Activated CD4-positive, alpha-beta memory T cell treated with anti-CD3 and anti-CD28 coated beads for 36 hours (primary cell): ENCODE results near the gene CADM1. TPM values are rescaled to one million over a fixed set of nuclear protein-coding genes. Genes with fewer than 3 reads are reported as not detected.

Experiments
- CTCF ChIA-PET: fragments of 350-600 bp; sonication (Branson Sonifier 250); formaldehyde crosslinking; loops from one replicate; lab custom pipeline; 2021; ENCODE audit warnings: antibody characterized with exemption, inconsistent platforms; lab: Charles Lee
- POLR2A ChIA-PET: fragments of 350-600 bp; sonication (Branson Sonifier 250); formaldehyde crosslinking; loops from one replicate; lab custom pipeline; 2021; ENCODE audit warnings: antibody characterized with exemption; lab: Charles Lee
- DNase-seq: peaks from one replicate; pipeline ENCODE4 v3.0.0-alpha.2; 2020
- H3K27ac Mint-ChIP-seq: one replicate; pipeline ENCODE4 v1.8.0; 2021; ENCODE audit warnings: mixed read lengths
- H3K27me3 Mint-ChIP-seq: one replicate; pipeline ENCODE4 v1.8.0; 2021; ENCODE audit warnings: mixed read lengths
- H3K36me3 Mint-ChIP-seq: one replicate; pipeline ENCODE4 v1.8.0; 2021; ENCODE audit warnings: mixed read lengths
- H3K4me1 Mint-ChIP-seq: one replicate; pipeline ENCODE4 v1.8.0; 2021; ENCODE audit warnings: low read depth, mixed read lengths
- H3K4me3 Mint-ChIP-seq: one replicate; pipeline ENCODE4 v1.8.0; 2021; ENCODE audit warnings: mild to moderate bottlenecking, mixed read lengths
- H3K9me3 Mint-ChIP-seq: one replicate; pipeline ENCODE4 v1.8.0; 2021; ENCODE audit warnings: mixed read lengths
- intact Hi-C: fragments of 100-400 bp; cut with micrococcal nuclease; formaldehyde crosslinking; loops from one replicate; pipeline ENCODE4 v1.15.1; 2023
- total RNA-seq, 2 experiments: library from RNA; stranded (reverse); gene quantifications; one replicate each; pipeline ENCODE4 v1.2.3, GENCODE V29; 2021

Gene CADM1
- total RNA-seq, 2 experiments from 2014 or later = 0.95 to 1.5 TPM

DNA sequence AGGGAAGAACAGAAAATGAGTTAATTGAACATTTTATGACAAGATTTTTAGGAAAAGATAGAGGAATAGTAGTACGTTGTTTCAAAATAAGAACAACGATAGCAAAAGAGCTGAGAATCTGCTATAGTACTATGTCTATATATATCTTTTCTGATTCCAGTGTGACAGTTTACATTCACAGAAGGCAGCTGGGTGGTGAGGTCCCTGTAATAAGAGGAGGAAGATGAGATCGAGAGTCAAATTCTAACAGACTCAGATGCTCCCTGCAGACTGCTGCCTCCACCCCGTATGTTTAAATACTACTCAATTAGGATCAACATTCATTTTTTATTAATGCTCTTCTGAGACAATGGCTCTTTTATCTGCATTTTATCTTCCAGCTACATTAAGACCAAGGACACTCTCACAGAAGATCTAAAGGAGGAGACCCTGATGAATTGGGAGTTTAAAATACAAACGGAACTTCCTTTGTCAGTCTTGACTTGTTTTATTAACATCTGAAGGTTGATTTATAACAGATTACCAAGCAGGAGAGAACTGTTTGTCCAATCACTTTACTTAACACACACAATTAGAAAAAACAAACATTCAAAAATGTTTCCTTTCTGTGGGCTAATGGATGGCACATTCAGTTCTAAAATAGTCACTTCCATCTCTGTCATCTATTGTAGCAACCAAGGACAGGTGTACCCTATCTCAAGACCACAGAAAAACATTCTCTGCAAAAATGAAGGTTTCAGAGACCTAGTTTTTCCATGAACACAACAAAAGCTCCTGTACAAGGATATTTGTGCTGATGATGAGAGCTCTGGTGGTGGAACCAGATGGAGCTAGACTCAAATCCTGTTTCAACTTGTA is 240.2 kb downstream of the CADM1 start:
- Mint-ChIP-seq H3K9me3 (no peaks in the 10 kb centered on the region), H3K4me3 (no peak overlapping the region), H3K36me3 (no peaks in the 10 kb centered on the region), H3K27ac (no peak overlapping the region), H3K4me1 (no peaks in the 10 kb centered on the region), H3K27me3 (no peaks in the 10 kb centered on the region)
- intact Hi-C loops = no loop called here
- POLR2A ChIA-PET = no interaction called here
- DNase-seq = no peak
- CTCF ChIA-PET = no interaction called here

DNA sequence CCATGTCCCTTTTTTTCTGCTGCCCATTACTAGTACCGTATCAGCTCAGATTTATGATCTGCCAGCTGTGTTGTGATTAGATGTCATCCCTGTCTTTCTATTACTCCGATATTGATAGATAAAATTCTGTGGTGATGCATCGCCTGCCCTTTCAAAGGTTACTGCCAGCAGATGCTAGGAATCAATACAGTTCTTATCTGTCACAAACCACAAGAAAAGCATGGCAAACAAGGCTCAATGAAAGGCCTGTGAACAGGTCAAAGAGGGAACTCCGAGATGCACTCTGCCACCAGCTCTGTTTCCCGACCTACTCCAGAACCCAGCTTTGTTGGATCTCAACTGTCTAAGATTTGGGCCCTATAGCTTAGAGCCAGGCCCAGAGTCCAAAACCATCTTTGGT is 246.0 kb downstream of the CADM1 start:
- Mint-ChIP-seq H3K27me3 (no peaks in the 10 kb centered on the region), H3K4me3 (no peak overlapping the region), H3K36me3 (no peaks in the 10 kb centered on the region), H3K27ac (no peak overlapping the region), H3K4me1 (peaks cover 6% of the 10 kb centered on the region), H3K9me3 (no peaks in the 10 kb centered on the region)
- ChIA-PET POLR2A (interaction anchor here (0.6 to 1.2 kb wide), 3 partner anchors 16 to 547 kb away, joined by 3 read pairs; no protein-coding TSS in a partner anchor), CTCF (no interaction called here)
- DNase-seq = no peak
- intact Hi-C loops = no loop called here

- H3K27me3 Mint-ChIP-seq = peaks cover 5% of the 10 kb centered on the region
- DNase-seq = no peak
- CTCF ChIA-PET = no interaction called here
- H3K36me3 Mint-ChIP-seq = no peaks in the 10 kb centered on the region
- POLR2A ChIA-PET = interaction anchor here (1.2 kb wide), 1 partner anchor 16 kb away, joined by 3 read pairs; no protein-coding TSS in a partner anchor
- no peak overlapping the region for H3K4me3 Mint-ChIP-seq
- H3K4me1 Mint-ChIP-seq = peaks cover 6% of the 10 kb centered on the region
- H3K27ac Mint-ChIP-seq = no peak overlapping the region
- intact Hi-C loops = no loop called here
- no peaks in the 10 kb centered on the region for H3K9me3 Mint-ChIP-seq
These were observed 246.5 kb downstream of the CADM1 start for GRCh38 chr11:115257678-115258077.

GRCh38 chr11:115257270-115257669 is 246.9 kb downstream of the CADM1 start:
- peaks cover 6% of the 10 kb centered on the region for H3K4me1 Mint-ChIP-seq
- intact Hi-C loops = no loop called here
- DNase-seq = no peak
- POLR2A ChIA-PET = no interaction called here
- peaks cover 5% of the 10 kb centered on the region for H3K27me3 Mint-ChIP-seq
- H3K9me3 Mint-ChIP-seq = no peaks in the 10 kb centered on the region
- CTCF ChIA-PET = no interaction called here
- no peak overlapping the region for H3K27ac Mint-ChIP-seq
- no peak overlapping the region for H3K4me3 Mint-ChIP-seq
- H3K36me3 Mint-ChIP-seq = no peaks in the 10 kb centered on the region

DNA sequence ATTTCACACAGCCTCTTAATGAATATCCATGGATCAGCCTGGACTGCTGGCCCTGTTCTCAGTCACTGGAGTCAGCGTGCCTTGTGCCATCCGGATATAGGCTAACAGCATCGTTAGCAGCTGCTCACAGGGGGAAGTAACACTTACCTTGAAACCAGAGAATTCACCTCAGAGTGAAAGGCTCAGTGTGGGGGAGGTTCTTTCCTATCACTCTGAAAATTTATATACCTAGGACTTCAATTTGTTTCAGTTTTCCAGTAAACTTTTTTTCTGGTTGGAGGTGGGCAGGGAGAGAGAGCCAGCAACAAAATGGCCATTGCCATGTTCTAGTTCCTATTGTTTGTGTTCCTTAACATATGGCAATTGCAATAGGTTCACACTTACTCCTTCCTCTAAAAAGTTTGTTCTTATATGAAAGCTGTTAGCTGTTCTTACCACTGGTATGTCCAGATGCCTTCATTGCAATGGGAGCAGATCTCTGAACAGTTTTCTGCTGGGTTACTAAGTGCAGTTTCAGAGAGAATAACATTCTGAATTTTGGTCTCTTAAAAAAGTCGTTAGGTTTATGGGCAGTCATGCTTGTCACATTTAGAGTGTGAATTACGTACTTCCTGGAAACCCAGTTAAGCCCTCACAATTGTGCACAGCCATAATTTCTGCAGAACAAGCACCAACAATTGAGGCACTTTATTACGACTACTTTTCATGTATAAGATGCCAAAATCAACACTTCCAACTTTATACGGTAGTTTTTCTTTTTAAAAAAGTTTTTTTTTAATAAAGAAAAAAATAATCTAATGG is 247.6 kb downstream of the CADM1 start:
- no peaks in the 10 kb centered on the region for H3K36me3 Mint-ChIP-seq
- no peak overlapping the region for H3K4me3 Mint-ChIP-seq
- intact Hi-C loops = no loop called here
- no peak for DNase-seq
- peaks cover 7% of the 10 kb centered on the region for H3K27me3 Mint-ChIP-seq
- H3K9me3 Mint-ChIP-seq = no peaks in the 10 kb centered on the region
- no peak overlapping the region for H3K27ac Mint-ChIP-seq
- CTCF ChIA-PET = no interaction called here
- POLR2A ChIA-PET = interaction anchor here (1.3 kb wide), 1 partner anchor 66 kb away, joined by 3 read pairs; no protein-coding TSS in a partner anchor
- H3K4me1 Mint-ChIP-seq = peaks cover 6% of the 10 kb centered on the region

DNA sequence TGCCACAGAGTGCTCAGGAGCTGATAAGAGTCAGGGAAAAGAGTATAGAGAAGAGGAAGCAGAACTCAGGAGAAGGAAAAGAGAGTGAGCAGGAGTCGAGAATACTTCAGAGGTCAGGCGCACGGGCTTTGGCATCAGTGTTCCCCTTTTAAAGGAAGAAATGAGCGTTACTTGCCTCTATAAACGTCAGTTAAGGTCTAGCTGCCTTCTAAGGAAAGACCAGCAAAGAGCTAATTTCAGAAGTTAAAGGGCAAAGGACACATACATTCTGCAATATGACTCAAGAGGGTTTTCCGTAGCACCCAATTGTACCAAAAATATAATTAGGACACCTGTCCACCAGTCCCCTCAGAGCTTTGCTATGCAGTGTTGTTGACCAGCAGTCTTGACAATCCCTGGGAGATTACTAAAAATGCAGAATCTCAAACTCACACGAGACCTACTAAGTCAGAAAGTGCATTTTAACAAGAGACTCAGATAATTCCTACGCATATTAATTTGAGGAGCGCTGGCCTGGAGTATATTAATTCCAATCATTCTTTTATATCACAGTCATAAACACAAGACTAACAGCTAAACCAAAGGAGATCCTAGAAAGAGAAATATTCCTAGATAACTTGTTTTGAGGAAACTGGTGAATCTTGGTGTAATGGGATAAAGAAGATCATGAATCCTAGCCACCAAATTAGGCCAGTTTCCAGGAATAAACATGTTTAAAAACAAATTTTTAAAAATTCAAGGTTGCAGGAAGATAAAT is 249.0 kb downstream of the CADM1 start:
- intact Hi-C loops = no loop called here
- H3K36me3 Mint-ChIP-seq = no peaks in the 10 kb centered on the region
- H3K27ac Mint-ChIP-seq = no peak overlapping the region
- no peak overlapping the region for H3K4me3 Mint-ChIP-seq
- H3K4me1 Mint-ChIP-seq = peaks cover 6% of the 10 kb centered on the region
- POLR2A ChIA-PET = interaction anchor here (1.3 kb wide), 1 partner anchor 68 kb away, joined by 3 read pairs; no protein-coding TSS in a partner anchor
- peaks cover 7% of the 10 kb centered on the region for H3K27me3 Mint-ChIP-seq
- CTCF ChIA-PET = no interaction called here
- no peaks in the 10 kb centered on the region for H3K9me3 Mint-ChIP-seq
- no peak for DNase-seq

DNA sequence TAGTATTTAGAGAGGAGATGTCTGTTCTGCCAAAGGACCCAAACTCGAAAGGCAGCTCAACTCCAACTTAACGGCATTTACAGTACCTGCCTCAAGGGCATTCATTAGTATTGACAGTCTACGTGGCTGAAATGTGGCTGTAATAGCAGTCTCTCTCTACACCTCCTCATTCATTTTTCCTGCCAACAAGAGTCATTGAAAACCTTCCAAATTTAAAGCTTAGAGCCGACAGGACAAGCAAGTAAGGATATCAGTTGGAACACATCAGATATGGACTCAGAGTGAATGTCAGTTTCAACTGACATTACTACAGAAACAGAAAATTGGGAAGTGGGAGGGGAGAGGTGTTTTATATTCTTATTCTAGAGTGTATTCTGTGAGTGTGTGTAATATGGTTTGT is 253.1 kb downstream of the CADM1 start:
- Mint-ChIP-seq H3K27me3 (peaks cover 7% of the 10 kb centered on the region), H3K4me3 (no peak overlapping the region), H3K9me3 (no peaks in the 10 kb centered on the region), H3K27ac (no peak overlapping the region), H3K4me1 (peaks cover 1% of the 10 kb centered on the region), H3K36me3 (no peaks in the 10 kb centered on the region)
- DNase-seq = no peak
- ChIA-PET CTCF (interaction anchor here (0.6 kb wide), 1 partner anchor 552 kb away, joined by 3 read pairs; no protein-coding TSS in a partner anchor), POLR2A (no interaction called here)
- intact Hi-C loops = no loop called here

GRCh38 chr11:115249061-115249578 is 255.1 kb downstream of the CADM1 start:
- intact Hi-C loops = no loop called here
- Mint-ChIP-seq H3K36me3 (no peaks in the 10 kb centered on the region), H3K27ac (no peak overlapping the region), H3K9me3 (no peaks in the 10 kb centered on the region), H3K4me1 (no peaks in the 10 kb centered on the region), H3K4me3 (no peak overlapping the region), H3K27me3 (peaks cover 7% of the 10 kb centered on the region)
- ChIA-PET CTCF (no interaction called here), POLR2A (no interaction called here)
- DNase-seq = no peak

DNA sequence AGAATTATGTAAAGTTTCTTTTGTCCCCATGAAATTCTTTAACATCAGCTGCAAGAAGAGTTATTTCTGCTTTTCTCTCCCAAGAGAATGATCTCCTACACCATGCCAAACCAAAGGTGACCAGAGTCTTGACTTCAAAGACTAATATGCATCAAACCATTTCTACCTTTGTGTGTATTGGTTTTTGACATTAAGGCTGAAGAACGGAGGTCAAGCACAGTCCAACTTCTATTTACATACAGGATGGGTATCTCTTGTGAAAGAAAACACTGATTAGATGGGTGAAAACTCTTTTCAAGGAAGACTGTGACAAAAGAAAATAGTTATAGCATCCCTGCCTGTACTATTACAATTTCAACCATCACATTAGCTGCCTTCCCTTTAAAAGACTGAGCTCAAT is 256.3 kb downstream of the CADM1 start:
- Mint-ChIP-seq H3K4me1 (no peaks in the 10 kb centered on the region), H3K27me3 (peaks cover 5% of the 10 kb centered on the region), H3K9me3 (no peaks in the 10 kb centered on the region), H3K27ac (no peak overlapping the region), H3K4me3 (no peak overlapping the region), H3K36me3 (no peaks in the 10 kb centered on the region)
- intact Hi-C loops = no loop called here
- ChIA-PET POLR2A (no interaction called here), CTCF (no interaction called here)
- no peak for DNase-seq

DNA sequence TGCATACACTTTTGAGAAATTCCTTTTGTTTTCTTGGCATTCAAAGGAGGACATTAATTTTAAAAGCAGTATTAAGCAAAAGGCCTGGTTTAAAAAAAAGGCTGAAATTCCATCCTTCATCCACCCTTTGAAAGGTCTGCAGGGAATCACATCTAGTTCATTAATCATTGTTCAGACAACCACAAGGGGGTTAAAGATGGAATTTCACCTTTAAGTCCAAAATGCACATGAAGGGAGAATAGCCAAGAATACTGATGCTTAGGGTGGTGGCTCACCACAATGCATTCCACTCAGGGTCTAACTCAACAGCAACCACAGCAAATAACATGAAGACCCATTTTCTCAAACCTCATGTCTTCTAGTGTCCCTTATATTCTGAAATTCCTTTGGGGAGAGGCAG is 256.9 kb downstream of the CADM1 start:
- ChIA-PET POLR2A (no interaction called here), CTCF (interaction anchor here (0.6 kb wide), 1 partner anchor 13 kb away, joined by 3 read pairs; no protein-coding TSS in a partner anchor)
- intact Hi-C loops = no loop called here
- H3K4me1 Mint-ChIP-seq = no peaks in the 10 kb centered on the region
- peaks cover 1% of the 10 kb centered on the region for H3K27me3 Mint-ChIP-seq
- H3K4me3 Mint-ChIP-seq = no peak overlapping the region
- no peak overlapping the region for H3K27ac Mint-ChIP-seq
- H3K36me3 Mint-ChIP-seq = no peaks in the 10 kb centered on the region
- DNase-seq = no peak
- H3K9me3 Mint-ChIP-seq = no peaks in the 10 kb centered on the region

DNA sequence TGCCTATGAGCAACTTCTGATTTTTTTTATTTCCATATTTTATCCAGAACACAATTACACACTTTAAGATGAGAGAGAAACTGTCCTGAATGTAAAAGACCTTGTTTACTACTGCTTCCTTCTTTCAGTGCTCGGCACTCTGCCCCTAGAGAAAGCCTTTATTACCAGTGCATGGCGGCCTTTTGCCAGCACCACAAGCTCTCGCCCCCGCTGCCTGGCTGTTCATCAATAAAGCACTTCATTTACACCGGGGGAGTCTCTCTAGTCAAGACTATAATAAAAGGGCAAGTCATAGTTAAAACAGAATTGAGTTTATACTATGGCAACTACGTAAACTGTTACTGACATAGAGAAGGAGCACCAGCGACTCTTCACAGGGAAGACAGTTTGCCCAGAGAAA is 259.5 kb downstream of the CADM1 start:
- intact Hi-C loops = no loop called here
- H3K27ac Mint-ChIP-seq = no peak overlapping the region
- H3K4me3 Mint-ChIP-seq = no peak overlapping the region
- H3K36me3 Mint-ChIP-seq = no peaks in the 10 kb centered on the region
- ChIA-PET CTCF (no interaction called here), POLR2A (no interaction called here)
- no peaks in the 10 kb centered on the region for H3K9me3 Mint-ChIP-seq
- DNase-seq = no peak
- H3K27me3 Mint-ChIP-seq = no peaks in the 10 kb centered on the region
- H3K4me1 Mint-ChIP-seq = no peaks in the 10 kb centered on the region
